GM21576 (cell line): ENCODE data around the gene MCM7.

Experiments used
- ATAC-seq: cut with Tn5 transposase; IDR thresholded peaks from one replicate; pipeline ENCODE4 v1.9.1; 2021; ENCODE audit warnings: mild to moderate bottlenecking, moderate library complexity; ENCODE audit not compliant: unreplicated experiment

The MCM7 gene

DNA sequence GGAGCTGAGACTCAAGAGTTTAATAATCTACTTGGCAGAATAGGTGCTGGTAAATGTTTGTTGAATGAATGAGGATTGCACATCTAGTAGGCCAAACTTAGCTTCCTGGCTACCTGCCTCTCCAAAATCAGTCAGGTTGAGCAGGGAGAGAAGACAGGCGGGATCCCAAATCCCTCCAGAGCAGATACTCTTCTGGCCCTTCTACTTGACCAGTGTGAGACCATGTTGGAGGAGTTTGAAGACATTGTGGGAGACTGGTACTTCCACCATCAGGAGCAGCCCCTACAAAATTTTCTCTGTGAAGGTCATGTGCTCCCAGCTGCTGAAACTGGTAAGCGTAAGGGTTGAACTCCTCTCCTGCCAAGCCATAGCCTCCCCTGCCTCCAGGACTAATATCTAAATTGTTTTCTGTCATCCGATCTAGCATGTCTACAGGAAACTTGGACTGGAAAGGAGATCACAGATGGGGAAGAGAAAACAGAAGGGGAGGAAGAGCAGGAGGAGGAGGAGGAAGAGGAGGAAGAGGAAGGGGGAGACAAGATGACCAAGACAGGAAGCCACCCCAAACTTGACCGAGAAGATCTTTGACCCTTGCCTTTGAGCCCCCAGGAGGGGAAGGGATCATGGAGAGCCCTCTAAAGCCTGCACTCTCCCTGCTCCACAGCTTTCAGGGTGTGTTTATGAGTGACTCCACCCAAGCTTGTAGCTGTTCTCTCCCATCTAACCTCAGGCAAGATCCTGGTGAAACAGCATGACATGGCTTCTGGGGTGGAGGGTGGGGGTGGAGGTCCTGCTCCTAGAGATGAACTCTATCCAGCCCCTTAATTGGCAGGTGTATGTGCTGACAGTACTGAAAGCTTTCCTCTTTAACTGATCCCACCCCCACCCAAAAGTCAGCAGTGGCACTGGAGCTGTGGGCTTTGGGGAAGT lies 23.4 kb upstream of the MCM7 start:
- ATAC-seq = no peak

DNA sequence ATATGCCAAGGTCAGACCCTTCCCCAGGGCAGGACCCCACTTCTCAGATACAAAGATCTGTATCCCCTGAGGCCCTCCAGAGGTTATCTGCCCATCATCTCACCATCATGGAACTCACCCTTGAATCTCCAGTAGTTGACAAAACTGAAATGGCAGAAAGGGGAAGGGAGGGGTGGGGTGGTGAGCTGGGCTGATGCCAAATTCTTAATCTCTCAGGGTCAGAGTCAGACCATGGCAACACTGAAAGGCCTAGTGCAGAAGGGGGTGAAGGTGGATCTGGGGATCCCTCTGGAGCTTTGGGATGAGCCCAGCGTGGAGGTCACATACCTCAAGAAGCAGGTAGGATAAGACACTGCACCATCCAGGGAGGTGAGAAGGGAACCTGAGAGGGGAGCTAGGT lies 21.4 kb upstream of the MCM7 start:
- ATAC-seq = no peak

DNA sequence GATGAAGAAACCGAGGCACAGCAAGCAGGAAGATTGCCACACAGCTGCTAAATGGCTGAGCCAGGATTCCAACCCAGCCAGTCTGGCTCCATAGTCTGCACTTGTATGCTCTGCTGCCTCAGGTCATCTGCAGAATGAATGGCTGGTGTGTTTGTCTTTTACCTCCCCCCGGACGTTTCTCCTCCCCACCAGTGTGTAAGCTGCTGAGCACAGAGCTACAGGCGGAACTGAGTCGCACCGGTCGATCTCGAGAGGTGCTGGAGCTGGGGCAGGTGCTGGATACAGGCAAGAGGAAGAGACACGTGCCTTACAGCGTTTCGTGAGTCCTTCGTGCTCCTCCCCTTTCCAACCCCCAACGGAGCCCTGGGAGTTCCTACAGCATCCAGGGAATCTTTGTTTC lies 20.9 kb upstream of the MCM7 start:
- ATAC-seq = no peak

DNA sequence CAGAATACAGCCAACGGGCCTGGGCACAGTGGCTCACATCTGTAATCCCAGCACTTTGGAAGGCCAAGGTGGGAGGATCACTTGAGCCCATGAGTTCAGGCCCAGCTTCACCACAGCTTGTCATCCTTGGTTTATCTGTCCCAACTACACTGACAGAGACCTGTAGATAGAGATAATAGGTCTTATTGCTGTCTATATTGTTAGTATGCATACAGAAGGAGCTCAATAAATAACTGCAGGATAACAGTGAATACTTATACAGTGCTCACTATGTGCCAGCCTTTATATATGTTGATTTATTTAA lies 19.5 kb upstream of the MCM7 start:
- no peak for ATAC-seq

DNA sequence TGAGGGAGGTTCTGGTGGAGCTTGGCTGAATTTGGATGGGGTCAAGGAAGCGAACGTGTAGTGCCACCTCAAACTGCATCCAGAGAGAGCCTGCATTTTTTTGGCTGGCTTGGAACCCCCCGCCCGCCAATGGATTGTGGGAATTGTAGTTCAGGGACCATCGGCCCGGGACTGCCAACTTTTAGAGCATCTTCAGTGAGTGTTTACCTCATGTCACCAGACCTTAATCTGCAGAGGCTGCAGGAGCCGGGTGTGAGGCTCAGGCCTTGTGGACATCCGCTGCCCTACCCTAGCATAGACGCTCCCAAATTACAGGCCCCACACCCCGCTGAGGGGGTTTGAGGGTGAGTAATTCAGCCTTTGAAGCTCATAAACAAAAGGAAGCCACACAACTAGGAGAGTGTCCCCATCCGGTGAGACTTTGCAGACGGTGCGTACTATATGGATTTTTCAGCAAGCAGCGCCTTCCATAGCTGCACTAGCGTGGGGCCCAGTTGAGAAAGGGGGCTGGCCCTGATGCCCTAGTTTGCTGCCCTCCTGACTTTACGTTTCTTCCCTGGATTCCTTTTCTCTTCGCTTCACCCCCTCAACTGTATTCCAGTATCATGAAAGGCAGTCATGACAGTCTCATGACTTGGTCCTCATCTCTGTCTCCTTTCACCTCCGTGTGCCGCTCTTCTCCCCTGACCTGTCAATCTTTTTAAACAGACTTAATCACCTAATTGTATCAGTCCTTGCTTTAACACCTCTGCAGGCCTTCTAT lies 19.0 kb upstream of the MCM7 start:
- ATAC-seq = peak; percentile 40

DNA sequence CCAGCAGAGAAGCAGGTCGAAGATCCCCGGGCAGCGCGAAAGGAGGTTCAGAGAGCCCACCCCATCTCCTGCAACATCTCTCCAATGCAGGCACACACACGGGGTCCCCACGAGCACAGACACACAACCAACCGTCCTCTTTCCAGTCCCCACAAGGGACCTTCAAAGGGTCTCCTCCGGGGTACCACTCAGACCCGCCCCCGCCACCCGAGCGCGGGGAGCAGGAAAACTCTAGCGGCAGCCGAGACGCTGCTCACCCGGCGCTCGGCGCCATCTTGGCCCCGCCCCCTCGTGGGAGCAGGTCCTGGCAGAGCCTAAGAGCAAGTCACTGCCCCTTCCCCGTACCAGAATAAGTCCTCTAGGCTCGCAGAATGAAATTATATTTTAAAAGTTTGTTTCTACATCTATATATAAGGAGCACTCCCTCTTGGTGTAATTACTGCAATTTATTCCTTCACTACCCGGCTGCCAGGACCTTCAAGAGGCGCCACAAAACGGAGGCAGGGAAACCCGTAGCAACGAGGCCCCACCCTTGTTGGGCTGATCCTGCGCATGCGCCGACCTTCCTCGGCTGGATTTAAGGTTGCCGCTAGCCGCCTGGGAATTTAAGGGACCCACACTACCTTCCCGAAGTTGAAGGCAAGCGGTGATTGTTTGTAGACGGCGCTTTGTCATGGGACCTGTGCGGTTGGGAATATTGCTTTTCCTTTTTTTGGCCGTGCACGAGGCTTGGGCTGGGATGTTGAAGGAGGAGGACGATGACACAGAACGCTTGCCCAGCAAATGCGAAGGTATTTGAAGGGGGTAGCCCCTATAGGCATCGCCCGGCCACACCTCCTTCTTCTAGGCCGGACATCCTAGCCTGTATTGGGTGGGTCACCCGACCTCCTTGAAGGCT lies 18.1 kb upstream of the MCM7 start, which contains the start of the genes CNPY4 and TAF6:
Gene CNPY4 (plus strand): TSS at position 563 of the 898 bp plus-strand sequence. CDS start 111 bp downstream, at position 674.
Gene TAF6 (minus strand): TSS at position 287 of the 898 bp plus-strand sequence. CDS start 5,149 bp downstream, outside the sequence.
- ATAC-seq = peak; percentile 65

DNA sequence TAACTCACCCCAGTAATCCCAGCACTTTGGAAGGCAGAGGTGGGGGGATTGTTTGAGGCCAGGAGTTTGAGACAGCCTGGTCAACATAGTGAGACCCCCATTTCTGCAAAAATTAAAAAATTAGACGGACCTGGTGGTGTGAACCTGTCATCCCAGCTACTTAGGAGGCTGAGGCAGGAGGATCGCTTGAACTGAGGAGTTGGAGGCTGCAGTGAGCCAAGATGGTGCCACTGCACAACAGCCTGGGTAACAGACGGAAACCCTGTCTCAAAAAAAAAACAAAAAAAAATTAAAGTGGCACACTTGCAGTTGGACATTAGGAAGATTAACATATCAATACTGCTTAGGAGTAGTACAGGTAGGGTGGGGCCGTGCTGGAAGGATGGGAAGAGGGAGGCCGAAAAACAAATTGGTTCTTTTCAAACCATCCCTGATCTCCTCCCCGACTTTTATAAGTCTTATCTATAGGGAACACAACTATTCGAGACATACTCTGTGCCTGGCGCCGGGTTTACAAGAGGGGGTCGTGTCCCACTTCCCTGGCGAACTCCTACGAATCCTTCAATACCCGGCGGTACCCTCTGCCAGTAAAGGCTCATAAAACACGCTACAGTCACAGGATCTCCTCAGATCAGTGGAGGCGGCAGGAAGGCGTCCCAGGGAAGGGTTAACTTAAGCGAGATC lies 17.3 kb upstream of the MCM7 start:
- no peak for ATAC-seq

DNA sequence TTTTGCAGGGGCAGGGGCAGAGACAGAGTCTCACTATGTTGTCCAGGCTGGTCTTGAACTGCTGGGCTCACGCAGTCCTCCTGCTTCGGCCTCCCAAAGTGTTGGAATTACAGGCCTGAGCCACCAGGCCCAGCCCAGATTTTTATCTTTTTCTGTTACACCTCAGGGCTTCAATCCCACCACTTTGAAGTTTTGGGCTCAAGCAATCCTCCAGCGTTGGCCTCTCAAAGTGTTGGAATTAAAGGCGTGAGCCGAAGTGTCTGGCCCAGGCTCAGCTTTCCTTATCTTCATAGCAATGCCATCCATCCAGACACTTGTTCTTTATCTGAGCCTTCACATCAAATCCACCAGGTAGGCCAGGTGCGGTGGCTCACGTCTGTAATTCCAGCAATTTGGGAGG lies 13.8 kb upstream of the MCM7 start:
- ATAC-seq = no peak

DNA sequence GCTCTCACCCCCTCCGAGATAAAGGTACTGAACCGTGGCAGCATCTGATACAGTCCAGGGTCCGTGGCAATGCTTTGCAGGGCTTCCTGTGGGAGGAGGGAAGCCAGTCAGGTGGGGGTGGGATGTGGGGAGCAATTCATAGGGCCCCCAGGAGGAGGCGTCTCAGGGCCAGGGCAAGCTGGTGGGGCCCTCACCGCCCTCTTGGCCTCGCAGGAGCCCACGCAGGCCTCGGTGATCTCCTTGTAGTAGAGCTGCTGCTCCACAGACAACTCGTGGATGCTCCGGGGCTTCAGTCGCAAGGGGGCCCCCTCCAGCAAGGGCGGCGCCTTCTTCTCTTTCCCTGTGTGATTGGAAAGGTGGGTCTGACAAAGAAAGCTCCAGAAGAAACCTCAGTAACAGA lies 10.7 kb upstream of the MCM7 start:
- ATAC-seq = no peak

DNA sequence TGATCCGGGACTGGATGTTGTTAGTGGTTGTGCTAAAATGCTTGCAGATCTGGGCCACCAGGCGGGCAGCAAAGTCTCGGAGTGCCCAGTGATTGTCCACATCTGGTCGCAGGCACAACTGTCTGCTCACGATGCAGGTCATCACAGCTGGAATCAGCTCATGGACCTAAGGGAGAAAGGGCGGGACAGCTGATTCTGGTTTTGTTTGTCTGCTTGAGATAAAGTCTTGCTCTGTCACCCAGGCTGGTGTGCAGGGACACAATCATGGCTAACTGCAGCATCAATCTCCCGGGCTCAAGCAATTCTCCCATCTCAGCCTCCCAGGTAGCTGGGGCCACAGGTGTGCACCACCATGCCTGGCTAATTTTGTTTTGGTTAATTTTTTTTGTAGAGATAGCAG lies 10.0 kb upstream of the MCM7 start:
- no peak for ATAC-seq

DNA sequence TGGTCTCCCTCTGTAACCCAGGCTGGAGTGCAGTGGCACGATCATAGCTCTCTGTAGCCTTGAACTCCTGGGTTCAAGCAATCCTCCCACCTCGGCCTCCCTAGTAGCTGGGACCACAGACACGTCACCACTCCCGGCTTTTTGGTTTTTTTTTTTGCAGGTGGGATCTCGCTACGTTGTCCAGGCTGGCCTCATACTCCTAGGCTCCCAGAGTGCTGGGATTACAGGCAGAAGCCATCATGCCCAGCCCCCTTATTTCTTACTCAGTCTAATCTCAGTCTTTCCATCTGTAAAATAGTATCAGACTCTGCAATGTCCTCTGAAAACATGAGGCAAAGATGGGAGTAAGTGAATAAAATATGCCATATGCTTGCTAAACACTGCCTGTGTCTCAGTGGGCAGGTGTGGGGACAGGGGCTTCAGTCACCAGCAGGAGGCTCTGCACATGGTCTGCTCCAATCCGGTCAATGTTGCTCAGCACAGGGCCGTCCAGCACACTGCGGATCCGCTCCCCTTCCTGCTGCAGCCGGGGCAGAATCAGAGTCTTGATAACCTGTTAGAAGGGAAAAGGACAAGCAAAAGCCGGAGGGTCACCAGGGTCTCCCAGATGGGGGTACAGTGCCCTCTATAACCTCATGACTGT lies 8.4 kb upstream of the MCM7 start:
- no peak for ATAC-seq

DNA sequence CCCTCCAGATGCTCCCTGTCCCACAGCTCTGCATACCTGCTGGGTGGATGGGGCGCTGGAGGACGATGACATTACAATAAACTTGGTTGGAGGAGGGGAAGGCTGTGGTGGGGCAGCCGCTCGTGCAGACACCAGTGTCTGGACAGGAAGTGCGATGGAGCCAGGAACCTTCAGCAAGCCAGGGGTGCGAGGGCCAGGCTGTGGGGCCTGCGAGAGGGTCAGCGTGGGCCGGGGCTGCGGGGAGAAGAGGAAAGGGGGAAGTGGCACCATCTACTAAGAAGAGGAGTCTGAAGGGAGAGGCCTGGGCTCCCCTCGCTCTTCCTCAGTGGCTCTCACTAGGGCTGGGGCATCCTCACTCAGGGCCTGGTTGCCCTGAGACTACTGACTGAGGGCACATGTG lies 6.7 kb upstream of the MCM7 start:
- ATAC-seq = no peak

DNA sequence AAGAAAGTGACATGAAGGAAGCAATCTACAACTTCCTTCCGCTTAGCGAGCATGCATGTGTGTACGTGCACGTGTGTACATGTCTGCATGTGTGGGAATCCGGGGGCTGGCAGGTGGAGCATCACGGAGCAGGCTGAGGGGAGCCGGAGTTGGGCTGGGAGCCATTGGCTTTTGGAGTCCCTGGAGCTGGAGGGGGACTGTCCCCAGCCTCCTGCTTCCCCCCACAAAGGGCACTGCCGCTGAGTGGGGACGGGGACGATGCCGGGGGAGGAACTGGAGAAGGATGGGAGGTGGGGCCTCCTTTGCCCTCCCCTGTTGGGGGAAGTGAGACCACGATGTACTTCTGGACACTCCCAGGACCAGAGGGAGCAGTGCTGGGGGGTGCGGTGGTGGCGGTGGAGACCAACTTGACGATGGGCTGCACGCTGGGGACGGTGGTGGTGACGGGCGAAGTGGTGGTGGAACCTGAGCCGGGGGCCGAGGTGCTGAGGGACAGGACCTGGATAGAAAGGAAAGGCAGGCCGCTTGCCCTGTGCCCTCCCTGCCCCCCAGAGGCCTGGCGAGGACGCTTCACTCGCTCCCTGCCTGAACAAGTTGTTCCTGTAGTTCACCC lies 6.0 kb upstream of the MCM7 start:
- ATAC-seq = no peak

DNA sequence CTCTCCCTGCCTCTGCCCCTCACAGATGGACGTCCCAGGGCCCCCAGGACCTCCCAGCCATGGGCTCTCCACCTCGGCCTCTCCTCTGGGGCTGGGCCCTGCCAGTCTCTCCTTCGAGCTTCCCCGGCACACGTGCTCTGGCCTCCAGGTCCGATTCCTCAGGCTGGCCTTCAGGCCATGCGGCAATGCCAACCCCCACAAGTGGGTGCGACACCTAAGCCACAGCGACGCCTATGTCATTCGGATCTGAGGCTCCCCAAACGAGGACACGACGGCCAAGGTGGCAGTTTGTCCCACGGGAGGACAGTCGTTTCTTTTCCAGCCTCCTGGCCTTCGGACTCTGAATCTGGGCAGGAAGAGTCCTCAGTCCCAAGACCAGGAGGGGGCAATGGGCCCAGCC lies 5.4 kb upstream of the MCM7 start:
- no peak for ATAC-seq

DNA sequence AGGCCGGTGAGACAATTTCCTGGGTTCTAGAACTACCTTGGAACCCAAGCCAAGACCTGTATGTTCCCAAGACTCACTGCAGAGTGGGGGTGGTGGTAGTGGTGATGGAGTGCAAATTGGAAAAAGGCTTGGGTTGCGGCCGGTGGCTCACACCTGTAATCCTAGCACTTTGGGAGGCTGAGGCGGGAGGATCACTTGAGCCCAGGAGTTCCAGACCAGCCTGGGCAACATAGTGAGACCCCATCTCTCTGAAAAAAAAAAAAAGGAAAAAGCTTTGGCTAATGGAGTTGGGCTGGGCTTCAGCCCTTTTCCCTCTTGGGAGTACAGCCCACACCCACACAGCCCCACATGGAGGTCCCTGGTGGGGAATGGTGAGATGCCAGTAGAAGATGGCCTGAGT lies 4.3 kb upstream of the MCM7 start:
- no peak for ATAC-seq

DNA sequence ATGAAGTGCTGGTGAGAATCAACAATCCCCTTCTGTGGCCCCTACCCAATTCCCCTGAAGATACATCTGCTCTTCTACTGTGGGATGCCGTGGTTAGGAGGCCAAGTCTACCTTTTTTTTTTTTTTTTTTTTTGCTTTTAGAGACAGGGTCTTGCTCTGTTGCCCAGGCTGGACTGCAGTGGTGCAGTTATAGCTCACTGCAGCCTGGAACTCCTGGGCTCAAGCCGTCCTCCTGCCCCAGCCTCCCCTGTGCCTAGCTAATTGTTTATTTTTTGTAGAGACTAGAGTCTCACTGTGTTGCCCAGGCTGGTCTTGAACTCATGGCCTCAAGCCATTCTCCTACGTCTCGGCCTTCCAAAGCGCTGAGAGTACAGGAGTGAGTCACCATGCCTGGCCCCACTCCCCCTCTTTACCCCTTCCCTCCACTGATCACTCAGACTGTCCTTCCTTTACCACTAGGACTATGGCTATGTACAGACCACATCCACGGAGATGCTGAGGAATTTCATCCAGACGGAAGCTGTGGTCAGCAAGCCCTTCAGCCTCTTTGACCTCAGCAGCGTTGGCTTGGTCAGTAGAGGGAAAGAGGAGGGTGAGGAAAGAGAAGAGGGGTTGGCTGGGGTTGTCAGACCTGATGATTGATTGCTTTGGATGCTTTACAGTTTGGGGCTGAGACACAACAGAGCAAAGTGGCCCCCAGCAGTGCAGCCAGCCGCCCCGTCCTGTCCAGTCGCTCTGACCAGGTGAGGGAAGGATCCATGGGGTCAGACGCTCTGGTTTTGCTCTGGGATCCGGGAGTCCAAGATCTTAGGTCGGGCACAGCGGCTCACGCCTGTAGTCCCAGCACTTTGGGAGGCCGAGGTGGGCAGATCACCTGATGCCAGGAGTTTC lies 2.0 kb upstream of the MCM7 start:
- no peak for ATAC-seq

DNA sequence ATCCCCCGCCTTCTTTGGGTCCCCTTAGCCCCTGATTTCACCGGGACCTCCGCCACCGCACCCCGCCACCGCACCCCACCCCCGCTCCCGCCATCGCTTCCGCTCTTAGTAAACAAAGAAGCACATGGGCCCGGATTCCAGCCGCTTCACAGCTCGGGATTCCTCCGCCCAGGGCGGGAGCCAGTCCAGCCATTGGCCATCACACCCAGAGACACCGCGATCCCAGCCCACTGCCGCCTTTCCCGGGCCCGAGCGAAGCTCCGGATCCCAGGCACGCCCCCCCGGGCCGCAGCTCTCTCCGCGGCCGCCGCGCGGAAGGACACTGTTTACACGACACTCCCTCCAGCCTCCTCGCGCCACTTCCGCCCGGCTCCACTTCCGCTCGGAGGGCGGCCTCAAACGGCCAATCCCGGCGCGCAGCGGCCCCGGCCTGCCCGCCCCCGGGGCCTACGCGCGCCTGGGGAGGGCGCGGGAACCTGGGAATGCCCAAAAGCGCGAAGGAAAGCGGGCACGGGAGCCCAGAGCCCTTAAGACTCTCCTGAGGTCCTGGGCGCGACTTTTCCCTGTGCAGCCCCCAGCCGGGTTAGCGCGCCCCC lies 679 bp downstream of the MCM7 start:
- ATAC-seq = peak; percentile 67

DNA sequence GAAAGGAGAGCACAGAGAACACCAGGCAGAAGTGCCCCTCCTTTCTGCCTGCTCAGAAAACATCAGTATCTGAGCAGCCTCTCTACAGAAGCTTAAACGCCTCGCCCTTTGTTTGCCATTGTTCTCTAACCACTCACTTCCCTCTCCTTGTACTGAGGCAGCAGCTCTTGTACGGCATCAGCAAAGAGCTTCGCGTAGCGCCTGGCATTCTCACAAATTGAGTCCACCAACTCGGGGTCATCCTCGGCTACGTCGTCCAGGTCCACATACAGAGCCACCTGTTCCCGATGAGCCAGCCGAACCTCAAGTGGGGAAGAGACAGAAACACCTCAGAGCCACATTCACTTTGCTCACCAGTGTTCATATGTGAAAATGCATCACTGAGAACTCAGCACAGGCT lies 1.7 kb downstream of the MCM7 start:
- ATAC-seq = no peak
